GM18502 (cell line): ENCODE measurements around the gene CCDC107.

Experiments used
- ATAC-seq: cut with Tn5 transposase; IDR thresholded peaks from one replicate; pipeline ENCODE4 v1.9.1; 2021; ENCODE audit warnings: mild to moderate bottlenecking; ENCODE audit not compliant: unreplicated experiment, poor library complexity

Gene CCDC107

DNA sequence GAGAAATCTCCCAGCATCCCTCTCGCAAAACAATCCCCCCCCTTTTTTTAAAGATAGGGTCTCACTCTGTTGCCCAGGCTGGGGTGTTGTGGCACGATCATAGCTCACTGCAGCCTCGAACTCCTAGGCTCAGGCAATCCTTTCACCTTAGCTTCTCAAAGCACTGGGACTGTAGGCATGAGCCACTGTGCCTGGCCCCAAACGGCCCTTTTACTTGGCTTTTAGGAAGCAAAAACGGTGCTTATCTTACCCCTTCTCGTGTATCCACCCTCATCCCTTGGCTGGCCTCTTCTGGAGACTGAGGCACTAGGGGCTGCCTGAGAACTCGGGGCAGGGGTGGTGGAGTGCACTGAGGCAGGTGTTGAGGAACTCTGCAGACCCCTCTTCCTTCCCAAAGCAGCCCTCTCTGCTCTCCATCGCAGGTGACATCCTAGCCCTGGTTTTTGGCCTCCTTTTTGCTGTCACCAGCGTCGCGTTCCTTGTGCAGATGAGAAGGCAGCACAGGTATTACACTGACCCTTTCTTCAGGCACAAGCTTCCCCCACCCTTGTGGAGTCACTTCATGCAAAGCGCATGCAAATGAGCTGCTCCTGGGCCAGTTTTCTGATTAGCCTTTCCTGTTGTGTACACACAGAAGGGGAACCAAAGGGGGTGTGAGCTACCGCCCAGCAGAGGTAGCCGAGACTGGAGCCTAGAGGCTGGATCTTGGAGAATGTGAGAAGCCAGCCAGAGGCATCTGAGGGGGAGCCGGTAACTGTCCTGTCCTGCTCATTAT, 22.4 kb downstream of the CCDC107 start:
- ATAC-seq = no peak

DNA sequence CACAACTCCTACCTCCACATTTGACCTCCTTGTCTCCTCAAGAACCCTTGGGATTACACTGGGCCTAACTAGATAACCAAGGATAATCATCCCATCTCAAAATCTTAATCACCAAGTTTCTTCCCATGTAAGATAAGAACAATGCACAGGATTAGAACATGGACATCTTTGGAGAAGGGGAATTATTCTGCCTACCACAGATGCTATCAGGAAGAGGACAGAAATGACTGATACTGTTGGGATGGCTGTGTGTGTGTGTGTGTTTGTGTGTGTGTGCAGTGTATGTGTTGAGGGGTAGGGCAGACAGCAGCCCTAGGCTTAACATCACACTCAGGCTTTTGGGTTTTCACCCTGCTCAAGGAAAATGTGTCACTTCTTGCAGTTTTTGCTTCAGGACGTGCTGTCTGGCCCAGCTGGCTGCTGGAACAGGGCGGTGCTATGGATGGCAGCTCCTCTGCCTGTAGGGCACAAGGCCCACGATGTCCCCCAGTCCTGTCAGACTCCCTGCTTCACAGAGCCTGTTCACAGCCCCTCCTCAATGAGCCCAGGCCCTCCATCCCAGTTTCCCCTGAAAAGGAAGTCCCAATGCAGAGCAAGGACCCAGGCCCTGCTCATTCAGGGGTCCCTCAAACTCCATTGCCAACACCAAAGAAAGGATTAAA, 23.4 kb downstream of the CCDC107 start:
- no peak for ATAC-seq

DNA sequence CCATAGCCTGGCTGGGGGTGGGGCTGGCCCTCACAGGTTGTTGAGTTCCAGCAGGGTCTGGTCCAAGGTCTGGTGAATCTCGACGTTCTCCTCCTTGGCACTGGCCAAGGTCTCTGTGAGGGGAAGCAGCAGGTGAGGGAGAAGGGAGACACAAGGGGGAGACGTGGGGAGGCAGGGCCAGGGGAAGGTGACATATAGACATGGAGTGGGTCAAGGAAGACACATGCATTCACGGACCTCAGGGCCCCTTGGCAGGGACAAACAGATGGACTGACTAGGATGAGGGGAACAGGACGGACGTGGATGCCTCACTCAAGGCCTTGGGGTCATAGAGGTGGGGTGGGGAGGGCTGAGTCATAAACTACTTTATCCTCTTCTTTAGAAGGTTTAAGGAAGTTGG, 24.0 kb downstream of the CCDC107 start:
- ATAC-seq = no peak

DNA sequence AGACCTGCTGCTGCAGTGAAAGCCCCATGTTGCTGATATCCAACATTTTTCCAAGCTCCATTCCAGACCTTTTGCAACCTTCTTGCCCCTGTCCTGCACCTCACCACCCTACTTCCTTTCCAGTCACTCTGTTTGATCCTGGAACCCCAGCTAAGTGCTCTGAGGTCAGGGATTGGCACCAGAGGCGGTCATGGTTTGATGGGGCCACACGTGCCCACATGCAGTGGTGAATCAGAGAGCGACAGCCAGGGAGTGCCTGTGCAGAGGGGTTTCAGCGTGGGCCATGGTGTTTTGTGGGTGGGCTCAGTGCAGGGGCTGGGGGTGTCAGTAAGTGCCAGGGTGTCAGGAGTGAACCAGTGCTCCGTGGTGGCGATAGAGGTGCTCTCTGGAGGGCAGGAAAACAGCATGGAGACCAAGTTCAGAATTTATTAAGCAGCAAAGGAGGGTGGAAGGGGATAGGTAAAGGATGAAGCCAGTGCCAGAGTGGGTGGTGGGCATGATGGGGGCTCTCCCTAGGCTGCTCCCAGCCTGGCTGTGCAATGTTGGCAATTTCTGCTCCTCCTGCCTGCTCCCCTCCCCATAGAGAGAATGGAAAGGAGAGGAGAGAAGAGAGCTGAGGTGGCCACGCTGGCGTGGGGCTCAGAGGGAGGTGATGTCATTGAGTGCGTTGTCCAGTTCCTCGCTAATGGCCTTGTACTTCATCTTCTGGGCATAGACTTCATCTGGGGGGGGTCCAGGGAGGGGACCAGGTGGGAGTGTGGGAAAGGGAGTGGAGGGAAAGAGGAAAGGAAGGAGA, 24.6 kb downstream of the CCDC107 start:
- no peak for ATAC-seq

DNA sequence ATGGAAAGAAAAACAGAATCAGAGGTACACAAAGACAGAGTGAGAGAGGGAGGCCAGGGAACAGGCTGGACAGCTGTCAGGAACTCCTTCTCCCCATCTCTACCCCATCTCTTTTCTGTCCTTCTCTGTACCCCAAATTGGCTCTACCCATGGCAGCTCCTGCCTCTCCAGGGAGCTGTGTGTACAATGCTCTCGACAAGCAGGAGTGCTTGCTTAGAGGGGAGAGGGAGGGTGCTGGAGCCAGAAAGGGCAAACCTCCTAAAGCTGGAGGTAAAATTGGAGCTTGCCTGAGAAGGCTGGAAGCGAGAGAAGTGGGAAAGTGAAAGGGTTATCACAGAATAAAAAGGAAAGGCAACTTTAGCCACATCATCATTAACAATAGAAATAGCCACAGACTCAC, 25.2 kb downstream of the CCDC107 start:
- ATAC-seq = no peak

DNA sequence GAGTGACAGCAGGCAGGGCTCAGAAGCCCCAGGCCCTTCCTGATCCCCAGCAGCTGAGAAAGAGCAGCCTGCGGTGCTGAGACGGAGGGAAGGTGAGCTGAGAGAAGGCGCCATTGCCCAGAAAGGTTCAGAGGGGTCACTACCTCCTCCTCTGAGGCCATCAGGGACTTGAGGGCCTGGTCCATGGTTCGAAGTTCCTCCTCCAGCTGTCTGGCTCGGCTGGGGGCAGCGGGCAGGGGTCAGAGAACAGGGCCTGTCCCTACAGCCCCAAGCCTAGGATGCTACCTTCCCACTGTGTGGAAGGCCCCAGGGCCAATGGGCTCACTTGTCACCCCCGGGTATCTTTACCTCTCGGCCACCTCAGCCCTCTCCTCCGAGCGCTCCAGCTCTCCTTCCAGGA, 26.8 kb downstream of the CCDC107 start:
- no peak for ATAC-seq

DNA sequence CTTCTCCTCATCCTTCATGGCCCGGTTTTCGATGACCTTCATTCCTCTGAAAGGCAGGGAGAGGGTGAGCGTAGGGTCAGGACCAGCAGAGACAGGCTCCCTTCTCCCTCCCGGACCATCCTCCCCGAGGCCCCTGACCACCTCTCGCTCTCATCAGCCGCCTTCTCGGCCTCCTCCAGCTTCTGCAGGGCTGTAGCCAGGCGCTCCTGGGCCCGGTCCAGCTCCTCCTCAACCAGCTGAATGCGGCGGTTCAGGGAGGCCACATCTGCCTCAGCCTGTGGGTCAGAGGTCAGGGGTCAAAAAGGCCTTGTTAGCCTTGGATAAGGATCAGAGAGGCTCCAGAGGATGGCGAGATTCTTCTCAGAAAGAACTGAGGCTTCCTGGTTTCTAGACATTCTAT, 27.4 kb downstream of the CCDC107 start:
- no peak for ATAC-seq

DNA sequence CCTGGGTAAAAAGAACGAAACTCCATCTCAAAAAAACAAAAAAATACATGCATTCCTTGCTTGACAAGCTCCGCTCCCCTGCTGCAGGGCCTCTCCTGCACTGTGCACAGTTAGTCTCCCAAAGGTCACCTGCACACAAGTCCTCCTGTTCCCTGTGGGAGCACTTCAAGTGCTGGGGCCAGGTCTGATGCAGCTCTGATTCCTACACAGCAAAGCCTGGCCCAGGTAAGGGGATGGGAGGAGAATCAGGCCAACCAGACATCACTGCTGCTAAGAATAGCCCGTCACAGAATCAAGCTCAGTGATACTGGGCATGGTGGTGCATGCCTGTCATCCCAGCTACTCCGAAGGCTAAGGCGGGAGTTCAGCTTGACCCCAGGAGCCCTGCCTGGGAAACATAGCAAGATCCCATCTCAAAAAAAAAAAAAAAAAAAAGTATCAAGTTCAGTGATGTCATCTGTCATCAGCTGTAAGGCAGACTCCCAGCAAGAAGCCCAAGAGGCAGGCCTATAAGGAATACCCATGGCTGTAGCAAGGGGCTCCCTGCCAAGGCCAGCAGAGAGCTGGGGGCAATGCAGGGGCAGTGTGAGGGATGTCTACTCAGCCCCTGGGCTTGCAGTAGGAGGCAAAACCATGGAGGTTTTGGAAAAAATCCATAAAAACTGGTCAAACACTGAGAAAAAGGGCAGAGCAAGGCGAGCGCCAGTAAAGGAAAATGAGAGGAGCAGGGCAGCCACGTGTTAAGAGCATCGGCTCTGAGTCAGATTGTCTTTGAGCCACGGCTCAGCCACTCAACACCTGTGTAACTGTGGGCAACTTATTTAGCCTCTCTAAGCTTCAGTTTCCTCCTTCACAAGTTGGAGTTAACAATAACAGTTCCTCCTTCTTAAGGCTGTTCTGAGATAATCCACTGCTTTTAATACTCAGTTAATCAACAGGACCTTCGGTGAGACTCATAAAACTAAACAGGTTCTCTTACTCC, 28.4 kb downstream of the CCDC107 start:
- no peak for ATAC-seq

DNA sequence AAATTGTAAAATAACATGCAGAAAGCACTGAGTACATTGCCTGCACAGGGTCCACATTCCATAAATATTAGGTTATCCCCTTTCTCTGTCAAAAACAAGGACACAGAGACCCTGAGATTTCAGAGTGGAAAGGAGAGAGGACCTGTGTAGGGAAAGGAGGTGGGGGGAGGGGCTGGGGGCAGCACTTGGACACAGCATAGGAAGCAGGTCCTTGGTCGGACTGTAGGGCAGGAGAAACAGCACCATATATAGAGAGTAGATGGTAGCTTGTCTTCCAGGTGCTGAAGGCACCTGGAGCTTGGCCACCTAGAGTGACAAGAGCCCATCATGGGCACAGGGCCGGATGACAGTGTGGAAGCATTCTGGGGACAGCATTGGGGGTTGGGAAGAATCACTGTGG, 29.2 kb downstream of the CCDC107 start:
- ATAC-seq = no peak

DNA sequence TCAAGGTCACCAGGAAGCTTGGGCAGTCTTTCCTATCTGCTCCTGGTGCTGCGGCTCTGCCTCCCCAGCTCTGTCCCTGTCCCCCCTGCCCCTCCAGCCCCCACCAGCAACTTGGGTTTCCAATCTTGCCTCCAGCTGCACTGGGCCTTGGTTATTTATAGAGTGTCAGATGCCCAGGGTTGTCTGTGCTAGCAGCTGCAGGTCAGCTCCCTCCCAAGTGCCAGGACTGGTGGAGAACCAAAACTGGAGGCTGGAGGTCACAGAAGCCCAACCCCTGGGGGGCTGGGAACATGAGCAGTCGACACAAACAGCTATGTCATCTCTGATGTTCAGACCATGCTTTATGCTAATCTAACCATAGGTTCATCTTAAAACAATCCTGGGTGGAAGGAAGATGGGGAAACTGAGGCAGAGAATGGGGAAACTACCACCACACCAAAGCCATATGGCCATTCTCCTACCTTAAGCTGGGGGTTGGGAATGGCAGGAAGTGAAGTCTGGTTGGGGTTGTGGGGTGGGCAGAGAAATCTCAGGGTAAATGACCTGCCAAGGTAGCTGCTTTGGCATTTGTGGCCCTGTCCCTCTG, 30.0 kb downstream of the CCDC107 start:
- no peak for ATAC-seq

DNA sequence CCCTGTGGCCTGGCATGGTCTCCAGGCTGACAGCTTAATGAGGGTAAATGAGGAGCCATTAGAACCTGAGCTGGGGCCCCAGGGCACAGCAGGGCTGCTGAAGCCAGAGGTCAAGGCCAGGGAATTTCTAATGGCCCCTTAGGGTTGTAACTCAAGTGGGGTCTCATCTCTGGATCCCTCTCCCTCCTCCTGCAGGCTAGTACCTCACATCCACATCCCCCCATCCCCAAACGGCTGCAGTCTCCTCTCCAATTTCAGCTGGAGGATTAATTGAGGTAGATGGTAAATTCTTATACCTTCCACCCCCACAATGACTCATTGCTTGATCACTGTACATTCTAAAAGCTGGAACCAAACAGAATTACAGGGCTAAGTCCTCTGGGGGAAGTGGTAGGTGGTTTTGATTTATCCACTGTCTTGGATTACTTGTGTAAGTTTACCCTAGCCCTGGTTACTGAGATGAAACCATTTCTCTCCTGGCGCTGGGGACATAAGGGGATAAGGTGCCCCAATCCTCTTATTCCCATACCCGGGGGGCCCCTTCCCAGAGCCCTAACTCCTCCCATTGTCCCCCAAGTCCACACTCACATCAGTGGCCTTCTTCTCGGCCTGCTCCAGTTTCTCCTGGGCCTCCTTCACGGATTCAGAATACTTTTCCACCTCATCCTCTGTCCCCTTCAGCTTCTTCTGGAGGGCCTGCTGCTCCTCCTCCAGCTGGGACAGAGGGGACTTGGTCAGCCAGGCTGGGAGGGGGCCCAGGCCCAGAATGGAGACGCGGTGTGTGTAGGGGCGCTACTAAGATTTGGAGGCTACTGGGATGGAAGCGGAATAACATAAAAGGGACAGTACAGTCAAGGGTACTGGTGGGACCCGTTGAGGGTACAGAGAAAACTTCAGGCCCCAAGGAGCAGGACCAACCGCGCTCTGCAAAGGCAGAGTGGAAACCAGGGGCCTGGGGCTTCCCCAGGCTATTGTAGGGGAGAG, 30.8 kb downstream of the CCDC107 start:
- no peak for ATAC-seq

DNA sequence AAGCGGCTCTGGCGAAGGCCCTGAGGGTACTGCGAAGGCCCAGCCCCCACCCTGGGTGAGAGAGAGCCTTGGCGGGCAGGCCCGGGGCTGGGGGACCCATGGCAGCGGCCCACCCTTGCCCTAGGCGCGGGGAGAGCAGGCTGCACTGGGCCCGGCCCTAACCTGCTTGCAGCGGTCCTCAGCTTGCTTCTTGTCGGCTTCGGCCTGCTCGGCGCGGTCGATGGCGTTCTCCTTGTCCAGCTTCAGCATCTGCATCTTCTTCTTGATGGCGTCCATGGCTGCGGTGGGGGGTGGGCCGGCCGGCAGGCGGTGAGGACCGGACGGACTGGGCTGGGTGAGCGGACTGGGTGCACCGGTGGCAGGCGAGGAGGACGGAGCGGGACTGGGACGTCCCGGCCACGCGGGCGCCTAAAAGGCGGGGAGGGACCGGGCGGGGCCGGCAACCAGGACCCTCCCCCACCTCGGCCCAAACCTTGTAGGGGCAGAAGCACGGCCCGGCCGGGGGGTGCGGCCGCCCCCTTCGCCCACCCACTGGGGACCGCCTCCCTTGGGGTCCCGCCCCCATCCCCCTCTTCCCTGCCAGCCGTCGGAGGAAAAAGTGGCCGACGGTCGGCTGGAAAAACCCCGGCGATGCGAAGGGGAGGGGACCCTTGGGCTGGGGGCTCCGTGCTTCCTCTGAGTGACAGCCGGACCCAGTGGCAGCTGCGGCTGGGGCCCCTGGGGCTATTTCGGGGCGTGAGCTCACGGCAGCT, 31.6 kb downstream of the CCDC107 start, which contains the start of gene TPM2:
Gene TPM2 (minus strand): TSS at position 384 of the 752 bp plus-strand sequence. CDS start 108 bp downstream, at position 276.
- no peak for ATAC-seq

DNA sequence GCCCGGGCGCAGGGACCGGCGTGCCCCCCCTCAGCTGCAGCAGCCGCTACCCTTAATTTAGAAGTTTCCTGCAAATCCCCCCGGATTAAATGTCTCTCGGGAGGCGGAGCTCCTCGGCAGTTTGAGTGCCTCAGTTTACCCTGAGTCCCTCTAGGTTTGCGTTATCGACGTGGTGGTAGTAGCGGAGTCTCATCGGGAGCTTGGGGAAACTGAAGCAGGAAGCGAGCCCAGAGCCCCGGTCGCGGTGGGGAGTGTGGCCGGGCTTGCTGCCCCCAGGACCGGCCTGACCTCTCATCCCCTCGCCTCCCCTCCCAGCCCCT, 32.2 kb downstream of the CCDC107 start:
- no peak for ATAC-seq

DNA sequence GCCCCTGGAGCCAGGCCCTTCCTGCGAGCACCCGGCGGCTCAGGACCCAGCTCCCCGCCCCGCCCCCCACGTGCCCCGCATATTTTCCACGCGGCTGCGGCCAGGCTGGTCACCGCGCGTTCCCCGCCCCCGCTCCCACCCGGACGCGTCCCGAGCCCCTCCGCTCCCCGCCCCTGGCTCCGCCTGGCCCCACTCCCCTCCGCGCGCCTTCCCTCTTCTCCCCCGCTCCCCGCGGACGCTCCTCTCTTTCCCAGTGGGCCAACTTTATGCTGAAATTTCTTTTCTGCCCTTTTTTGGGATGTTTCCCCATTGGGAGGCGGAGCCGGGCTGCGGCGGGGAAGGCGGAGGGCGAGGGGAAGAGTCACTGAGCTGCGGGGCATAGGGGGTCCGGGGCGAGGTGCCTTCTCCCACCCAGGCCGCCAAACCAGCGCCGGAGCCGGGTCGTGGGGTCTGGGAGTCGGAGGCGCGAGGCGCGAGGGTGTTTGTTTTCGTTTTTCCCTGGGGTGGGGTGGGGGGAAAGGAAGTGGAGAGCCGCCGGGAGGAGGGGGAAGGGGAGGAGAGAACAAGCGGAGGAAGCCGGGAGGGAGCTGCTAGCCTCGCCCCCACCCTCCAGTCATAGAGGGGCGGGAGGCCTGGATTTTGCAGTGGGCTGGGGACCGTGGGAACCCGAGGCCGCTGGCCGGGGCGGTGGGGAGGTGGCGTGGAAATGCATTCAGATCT, 32.7 kb downstream of the CCDC107 start:
- no peak for ATAC-seq

DNA sequence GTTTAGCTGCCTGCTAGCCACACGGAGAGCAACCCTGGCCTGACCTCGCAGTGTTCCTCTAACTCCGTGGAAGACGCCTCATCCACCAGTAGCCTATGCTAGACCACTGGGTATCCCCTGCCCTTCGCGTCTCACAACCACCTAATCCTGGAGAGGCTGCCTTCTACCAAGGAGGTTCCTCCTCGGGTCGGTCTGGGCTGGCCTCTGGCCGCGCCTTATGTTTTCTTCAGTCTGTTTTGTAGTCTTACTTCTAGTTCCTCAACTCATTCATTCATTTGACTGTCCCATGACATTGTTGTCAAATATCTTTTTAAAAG, 33.2 kb downstream of the CCDC107 start:
- no peak for ATAC-seq

DNA sequence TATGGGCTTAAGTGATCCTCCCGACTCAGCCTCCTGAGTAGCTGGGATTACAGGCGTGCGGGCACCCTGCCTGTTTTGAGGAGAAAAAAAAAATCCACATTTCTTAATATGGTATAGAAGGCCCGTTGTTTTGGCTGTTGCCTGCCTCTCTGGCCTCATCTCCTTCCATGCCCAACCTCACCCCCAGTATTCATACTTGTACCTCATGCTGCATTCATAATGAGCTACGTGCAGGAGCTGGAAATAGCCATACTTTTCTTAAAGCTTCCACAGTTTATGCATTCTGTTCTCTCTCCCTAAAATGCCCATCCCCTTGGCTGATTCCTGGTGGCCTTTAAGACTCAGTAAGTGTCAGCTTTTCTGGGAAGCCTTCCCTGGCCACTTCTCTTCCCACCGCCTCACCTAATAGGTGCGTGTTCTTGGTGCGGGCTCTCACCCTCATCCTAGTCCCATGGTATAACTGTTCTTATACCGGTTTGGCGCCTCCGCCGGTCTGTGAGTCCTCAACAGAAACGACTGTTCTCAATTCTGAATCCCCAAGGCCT, 33.7 kb downstream of the CCDC107 start:
- ATAC-seq = no peak

DNA sequence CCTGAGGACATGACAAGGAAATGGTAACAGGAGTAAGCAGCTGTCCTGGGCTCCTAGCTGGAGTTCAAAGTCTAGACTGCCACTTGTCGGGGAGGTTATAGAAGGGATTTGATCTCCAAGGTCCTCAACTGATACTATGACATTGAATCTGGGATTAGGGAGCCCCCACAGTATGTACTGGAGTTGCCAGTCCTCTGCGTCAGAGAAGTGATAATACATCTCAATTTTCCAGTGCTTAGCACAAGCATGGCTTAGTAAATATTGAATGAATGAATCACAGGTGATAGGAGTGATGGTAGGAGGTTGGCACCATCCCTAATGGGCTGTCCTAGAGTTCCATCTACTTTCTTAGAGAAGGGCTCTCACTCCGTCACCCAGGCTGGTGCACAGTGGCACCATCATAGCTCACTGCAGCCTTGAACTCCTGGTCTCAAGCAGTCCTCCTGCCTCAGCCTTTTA, 37.9 kb downstream of the CCDC107 start:
- no peak for ATAC-seq
